CD4-positive, alpha-beta T cell treated with Interleukin-15 for 1 hour (primary cell): Measurements from ENCODE around the gene TSPAN32.
A peak's percentile ranks its signal among the peaks of the same experiment; 100 is the strongest.
"Not testable (repeated sequence)": the region's sequence is repeated elsewhere in the genome, so short reads cannot be mapped to it uniquely, and the experiment has no call there.

ENCODE experiments used
- DNase-seq: peaks from one replicate; pipeline ENCODE4 v3.0.0-alpha.2; 2020

The TSPAN32 gene

DNA sequence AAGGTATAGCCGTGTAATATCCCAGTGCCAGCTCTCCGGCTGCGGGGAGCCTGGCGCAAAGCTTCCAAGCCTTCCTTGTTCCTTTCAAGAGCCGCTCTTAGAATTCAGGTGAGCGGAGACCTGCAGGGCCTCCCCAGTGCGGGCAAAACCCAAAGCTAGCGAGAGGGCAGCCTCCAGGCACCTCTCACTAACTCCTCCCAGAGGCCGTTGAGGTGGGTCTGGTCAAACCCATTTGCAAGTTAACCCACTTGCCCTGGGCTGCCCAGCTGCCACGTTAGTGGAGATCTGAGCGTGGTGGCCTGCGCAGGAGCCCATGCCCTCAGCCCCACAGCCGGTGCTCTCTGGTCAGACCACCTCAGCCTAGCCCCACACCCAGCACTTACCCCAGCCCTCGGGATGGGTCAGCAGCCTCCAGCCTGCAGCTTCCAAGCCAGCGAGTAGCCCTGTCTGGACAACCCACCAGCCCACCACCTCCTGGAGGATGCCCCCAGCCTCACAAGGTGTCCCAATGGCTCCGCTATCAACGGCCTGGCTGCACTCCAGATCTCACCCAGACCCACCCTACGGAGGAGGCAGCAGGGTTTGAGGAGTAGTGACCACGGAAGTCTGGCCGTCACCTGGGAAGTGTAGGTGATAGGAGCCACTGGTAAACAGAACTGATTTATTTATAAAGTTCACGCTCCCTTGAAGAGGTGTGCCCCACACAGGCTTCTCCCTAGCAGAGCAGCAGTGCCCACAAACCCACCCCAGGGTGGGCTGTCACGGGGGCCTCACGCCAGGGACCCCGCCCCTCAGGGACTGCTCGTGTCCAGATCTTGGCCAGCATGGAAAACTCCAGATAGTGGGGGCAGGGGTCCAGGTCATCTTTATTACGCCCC lies 33.7 kb upstream of the TSPAN32 start:
- no peak for DNase-seq

DNA sequence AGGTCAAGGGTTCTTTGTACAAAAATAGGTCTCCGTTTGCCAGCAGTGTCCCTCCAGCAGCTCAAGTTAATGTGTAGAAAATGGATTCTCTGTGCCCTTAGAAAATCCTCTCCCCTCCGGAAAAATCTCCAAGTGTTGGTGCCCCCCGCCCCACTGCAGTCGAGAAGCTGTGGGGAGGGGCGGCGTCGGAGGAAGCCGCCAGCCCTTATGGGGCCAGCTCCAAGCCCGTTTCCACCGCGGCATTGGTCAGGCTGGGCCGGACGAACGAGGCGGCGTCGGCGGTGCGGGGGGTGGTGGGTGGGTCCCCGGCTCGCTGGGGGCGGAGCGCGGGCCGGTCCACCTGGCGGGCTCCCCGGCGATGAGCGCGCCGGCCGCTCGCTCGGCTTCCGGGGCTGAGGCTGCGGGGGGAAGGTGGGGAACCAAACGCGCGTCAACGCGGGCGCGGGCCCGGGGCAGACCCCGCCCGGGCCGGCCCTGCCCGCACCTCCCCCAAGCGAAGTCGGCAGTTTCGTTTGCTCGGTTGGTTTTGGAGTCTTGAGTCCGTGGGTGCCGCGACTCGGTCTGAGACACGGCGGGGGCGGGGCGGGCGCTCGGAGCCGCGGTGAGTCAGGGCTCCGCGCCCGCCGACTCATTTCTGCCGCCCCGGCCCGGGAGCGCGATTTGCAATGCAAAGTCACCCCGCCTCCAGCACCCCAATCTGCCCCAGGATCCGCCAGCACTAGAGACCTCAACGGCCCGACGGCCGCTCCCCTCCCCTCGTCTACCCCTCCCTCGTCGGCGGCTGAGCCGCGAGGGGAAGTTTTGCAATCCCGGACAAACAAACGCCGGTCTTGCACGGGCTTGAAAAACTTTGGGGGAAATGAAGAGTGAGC lies 32.8 kb upstream of the TSPAN32 start:
- DNase-seq, result peak; percentile 75

DNA sequence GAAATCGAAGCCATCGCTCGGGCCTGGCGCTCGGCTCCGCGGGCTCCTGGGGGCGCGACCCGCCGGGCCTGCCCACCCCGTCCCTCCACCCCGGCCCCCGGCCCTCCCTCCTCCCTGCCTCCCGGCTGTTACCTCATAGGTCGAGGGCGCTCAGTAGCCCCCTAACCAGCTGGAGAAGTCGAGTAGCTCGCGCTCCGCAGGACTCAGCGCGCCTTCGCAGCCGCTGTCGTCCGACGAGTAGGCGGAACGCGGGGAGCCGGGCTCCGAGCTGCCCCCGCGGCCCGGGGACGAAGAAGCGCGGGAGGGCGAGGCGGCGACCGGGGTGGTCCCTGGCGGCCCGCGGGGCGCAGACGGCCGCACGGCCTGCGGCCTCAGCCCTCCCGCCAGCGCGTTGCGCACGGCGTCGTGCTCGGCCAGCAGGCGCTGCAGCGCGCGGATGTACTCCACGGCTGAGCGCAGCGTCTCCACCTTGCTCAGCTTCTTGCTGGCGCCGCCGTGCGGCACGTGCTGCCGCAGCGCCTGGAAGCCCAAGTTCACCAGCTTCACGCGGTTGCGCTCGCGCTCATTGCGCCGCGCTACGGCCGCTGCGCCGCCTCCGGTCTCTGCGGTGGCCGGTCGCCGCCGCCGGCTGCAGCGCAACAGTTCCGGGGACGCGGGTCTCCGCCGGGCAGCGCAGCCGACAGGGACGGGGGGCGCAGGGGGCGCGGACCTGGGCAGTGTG lies 32.1 kb upstream of the TSPAN32 start:
- DNase-seq, result peak; percentile 55

DNA sequence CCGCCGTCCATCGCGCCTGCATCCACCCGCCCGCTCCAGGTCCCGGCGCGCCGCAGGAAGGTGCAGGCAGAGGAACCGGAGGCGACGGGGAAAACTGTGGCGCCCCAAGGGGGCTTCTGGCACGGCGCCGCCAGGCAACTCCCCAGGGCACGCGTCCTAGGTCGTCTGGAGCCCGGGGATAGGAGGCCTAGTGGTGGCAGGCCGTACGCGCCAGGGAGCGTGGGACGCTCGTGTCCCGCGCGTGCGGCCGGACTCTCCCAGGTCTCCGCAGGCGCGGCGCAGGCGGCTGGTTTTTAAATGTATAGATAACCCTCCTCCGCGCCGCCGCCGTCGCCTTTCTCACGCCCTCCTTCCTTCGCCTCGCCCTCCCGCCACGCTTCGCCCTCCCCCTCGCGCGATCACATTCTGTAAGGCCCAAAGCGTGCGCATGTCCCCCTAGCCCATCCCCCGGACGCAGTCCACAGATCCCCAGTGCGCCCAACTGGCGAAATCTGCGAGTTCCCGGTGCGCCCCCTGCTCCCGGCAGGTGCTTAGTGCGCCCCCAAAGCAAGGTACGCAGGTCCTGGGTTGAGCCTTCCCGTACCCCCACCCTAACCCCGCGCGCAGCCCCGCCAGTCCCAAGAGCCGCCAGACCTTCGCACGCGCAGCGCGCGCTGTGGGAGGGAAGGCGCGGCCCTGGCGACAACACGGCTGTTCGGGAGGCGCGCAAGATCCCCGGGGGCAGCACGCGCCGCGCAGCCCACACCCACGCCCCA lies 31.3 kb upstream of the TSPAN32 start, which contains the start of gene ASCL2:
TSS of gene ASCL2 (minus strand) at position 267 of the 755 bp plus-strand sequence. CDS start at position 11, 256 bp downstream.
- DNase-seq, result no peak

DNA sequence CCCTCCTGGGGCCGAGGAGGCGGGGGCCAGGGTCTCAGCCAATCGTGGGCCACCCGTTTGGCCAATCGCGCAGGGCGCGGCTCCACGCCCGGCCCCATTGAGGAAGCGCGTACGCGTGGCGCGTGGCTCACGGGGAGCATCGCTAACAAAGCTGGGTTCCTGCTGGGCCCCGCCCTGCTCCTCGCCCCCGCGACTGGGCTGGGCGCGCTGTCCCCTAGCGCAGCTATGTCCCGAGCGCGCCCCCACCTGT lies 30.8 kb upstream of the TSPAN32 start:
- peak; percentile 78 for DNase-seq

DNA sequence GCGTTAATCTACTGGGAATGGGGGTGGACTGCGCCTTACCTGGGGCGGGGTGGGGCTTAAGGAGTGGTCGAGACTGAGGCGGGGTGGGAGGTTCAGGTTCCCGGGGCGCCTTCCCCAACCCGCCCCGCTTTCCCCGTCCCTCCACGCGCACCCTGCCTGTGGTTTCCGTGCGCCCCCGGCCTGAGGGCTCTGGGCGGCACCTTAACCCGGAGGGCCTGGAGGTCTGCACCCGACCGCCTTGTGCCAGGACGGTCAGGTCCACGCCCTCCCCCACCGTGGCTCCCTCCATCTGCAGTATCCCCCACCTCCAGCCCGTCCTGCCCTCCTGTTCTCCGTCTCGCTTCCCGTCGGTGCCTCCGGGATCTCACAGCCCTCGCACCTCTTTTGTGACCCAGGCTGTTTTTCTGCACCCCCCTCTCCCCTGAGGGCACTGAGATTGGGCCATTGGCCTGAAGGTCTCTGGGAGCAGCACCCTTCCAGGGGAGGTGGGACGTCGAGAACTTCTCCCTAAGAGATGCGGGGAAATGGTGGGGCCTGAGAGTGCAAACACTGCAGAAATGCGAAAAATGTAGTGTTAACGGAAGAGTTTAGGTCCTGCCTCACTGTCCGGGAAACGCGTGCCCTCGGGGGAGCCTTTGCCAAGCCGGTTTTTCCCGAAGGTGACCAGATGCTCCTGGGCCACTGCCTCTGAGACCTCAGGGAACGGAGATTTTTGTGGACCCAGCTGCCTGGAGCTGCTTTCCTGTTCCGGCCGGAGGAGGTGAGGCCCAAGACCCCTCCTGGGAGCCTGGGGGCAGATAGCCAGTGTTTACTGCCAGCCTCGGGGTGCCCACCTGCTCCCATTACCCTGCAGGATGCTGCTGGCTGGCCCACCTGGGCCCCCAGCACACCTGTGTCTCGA lies 30.2 kb upstream of the TSPAN32 start:
- no peak for DNase-seq

DNA sequence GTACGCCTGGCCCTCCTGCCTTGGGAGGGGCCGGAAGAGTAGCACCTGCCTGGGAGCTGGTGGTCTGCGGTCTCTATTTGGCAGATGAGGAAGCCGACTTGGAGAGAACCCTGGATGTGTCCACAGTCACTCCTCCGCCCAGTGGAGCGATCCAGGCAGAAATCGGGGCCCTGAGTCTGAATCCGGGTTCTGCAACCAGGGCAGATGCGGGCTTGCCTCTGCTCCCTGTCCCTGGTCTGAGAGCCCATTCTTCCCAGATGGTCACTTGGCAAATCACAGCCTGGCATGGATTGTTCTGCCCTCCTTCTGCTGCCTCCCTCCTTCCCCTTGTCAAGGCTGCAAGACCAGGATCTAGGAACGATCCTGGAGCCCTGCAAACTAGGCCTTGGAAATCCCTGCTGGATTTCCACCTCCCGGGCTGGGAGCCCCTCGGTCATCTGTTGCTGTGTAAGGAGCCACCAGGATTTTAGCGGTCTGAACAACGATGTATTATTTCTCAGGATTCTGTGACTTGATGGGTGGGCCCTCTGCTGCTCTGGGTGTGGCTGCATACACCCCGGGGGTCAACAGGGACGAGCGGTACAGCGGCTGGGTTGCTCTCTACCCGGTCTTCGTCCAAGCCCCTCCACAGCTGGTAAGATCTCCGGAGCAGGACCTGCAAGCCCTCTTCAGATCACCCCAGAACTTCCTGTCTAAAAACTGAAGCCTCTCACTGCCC lies 29.4 kb upstream of the TSPAN32 start:
- DNase-seq, result no peak

DNA sequence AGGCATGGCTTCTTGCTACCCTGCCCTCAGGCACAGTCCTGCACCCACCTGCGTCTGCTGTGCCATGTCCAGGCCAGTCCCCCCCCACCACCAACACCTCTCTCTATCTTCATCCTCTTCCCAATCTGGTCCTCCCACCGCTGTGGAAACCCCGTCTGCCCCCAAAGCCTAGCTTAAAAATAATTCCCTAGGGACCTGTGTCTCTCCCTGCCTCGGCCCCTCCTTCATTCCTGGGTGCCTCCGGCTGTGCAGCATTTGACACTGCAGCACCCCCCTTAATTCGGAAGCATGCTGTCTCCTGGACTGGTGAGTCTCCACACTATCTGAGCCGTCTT lies 28.9 kb upstream of the TSPAN32 start:
- no peak for DNase-seq

DNA sequence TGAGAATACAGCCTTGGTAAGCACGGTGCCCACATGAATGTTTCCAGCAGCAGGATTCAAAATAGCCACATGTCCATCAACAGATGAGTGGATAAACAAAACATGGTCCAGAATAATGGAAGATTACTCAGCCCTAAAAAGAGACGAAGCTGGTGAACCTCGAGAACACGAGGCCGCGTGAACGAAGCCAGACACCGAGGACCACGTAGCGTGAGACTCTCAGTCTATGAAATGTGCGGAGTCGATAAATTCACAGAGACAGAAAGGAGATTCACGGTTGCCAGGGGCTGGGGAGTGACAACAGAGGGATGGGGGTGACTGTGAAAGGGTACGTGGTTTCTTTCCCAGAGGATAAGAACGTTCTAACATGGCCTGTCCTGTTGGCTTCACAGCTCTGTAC lies 28.5 kb upstream of the TSPAN32 start:
- DNase-seq, result no peak

DNA sequence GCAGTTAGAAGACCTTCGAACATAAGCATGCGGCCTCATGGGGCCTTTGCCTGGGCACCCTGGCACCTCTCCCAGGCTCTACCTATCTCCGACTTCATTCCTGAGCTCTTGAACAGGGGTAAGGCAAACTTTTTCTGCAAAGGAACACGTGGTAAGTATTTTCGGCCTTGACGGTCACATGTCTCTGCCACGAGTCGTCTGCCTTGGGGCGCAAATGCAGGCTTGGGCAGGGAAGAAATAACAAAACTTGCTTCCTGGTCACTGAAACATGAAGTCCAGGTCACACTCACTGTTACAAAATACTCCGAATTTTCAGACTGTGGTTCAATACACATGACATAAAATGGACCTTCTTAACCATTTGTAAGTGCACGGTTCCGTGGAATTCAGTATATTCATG lies 28.0 kb upstream of the TSPAN32 start:
- no peak for DNase-seq

DNA sequence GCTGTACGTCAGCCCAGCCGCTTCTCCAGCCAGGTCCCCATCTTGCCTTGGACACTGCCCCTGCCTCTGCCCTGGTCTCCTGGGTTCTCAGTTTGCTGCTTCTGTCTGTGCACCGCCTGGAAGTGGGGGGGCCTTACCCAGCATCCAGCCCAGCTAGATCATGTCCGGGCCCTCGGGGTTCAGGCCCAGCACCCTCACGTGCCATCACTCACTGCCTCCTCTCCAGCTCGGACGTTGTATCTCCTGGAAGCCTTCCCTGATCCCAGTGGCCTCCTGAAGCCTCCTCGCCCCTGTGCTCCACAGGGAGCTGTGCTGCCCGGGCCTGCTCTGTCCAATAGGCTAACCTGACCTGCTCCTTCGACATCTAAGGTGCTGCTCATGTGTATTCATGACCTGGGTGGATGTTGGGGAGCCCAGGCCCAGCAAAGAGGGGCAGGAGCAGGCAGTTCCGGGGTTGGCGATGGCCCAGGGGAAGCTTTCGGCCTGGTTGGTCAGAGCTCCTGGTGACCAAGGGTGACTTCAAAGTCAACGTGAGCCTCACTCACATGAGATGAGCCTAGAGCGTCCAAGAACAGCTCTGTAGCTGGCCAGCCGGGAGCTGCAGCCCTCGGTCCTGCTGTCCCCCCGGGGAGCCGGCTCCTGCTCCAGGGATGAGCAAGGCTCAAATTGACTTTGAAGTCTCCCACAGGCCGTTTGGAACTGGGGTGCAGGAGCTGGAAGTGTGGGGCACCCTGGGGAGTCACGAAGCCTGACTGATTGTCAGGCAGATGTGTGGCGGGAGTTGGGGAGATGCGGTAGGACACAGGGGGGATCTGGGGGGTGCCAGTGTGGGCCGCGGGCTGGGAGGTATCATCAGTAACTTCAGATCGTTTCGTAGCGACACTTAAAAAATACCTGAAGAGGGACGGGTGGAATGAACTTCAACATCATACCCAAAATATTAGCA lies 26.2 kb upstream of the TSPAN32 start:
- no peak for DNase-seq

DNA sequence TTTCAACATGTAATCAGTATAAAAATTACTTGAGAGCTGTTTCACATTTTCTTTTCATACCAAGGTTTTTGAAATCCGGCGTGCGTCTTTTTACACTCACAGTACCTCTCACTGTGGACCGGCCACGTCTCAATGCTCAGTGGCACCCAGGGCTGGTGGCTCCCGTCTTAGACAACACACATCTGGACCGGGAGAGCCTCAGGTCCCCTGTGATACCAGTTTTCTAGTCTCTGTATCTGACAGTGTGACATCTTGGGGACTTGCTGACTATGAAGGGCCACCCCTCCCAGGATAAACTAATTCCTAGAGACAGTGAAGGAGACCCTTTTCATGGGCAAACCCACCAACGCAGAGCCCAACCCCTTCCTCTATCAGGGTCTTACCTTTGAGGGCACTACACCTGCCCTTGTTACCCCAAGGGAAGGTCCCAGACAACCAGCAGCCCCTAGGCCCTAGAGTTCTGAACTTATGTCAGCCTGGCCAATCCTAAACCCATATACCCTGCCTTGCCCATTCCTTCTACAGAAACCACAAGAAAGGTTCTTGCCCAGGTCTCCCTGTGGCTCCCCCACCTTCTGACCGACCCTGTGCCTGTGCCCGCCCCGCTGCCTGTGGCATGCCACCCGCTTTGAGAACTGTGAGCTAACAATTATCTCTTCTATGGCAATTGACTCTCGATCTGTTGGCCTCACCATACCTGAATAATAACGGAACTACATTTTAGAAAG lies 25.4 kb upstream of the TSPAN32 start:
- DNase-seq, result no peak

DNA sequence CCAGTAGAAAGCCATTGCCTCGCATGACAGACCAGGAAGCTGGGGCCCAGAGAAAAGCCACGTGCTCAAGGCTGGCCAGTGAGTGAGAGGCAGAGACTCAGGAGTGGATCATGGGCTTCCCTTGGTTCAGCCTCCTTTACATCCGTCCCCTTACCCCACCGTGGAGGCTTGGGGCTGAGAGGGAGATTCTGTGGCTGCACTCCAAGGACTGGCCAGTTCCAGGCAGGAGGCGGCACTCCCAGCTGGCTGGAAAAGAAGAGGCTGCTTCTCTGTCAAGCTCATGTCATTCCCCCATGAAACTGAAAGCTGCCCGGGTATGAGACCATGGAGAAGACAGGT lies 24.8 kb upstream of the TSPAN32 start:
- peak; percentile 12 for DNase-seq

DNA sequence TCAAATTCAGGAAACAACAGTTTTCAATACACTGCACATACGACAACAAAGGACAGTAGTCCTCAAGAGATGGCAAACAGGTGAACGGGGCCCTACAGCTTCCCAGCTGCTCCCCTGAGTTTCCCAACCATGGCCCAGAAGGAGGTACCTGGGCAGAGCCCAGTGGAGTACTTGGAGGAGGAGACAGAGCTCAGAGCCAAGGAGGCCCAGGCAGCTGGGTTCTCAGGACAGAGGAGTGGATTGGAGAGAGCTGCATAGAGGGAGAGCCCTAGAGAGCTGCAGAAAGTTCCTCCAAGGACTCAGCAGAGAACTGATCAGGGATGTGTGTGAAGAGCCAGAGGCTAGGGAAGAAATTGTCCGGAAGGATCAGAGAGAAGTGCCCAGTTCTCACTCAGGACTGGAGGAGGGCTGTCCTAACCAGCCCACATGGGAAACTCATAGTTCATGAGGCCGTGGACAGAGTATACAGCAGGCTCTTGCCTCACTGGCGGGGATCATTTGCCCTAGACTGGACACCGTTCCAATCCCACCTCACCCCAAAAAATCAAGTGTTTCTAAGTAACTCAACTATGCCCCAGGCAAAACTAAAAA lies 23.8 kb upstream of the TSPAN32 start:
- peak; percentile 9 for DNase-seq

DNA sequence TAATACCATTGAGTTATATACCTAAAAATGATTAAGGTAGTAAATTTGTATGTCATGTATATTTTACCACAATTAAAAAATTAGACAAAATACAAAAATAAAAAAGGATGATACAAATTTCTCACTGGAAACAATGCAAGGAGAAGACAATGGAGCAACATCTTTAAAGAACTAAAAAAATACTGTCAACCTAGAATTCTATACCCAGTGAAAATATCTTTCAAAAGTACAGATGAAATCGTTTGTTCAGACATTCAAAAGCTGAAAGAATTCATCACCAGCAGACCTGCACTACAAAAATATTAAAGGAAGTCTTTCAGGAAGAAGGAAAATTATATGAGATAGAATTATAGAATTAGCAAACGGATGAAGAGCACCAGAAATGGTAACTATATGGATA lies 21.6 kb upstream of the TSPAN32 start:
- no peak for DNase-seq

DNA sequence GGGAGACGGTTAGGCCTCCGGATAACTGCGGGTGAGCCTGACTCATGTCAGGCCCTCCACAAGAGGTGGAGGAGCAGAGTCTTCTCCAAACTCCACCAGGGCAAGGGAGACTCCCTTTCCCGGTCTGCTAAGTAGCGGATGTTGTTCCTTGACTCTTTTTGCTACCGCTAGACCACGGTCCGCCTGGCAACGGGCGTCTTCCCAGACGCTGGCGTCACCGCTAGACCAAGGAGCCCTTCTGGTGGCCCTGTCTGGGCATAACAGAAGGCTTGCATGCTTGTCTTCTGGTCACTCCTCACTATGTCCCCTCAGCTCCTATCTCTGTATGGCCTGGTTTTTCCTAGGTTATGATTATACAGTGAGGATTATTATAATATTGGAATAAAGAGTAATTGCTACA lies 15.5 kb upstream of the TSPAN32 start:
- DNase-seq, result not testable (repeated sequence)

DNA sequence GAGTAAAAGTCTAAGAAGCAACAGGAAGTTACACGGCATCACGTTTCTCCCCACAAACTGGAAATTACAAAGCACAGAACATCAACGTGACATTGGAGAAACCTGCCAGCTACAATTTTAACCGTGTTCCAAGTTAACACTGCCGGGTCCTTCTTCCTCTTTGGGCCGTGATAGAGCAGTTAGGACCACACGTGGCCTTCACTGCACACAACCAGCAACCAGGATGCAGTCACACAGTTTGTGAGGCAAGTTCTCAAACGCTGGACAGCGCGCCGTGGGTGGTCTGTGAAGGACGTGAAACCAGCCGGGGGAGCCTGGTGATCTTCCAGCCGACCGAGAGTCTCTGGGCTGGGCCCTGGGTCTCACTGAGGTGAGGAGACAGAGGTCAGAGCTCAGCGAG lies 14.7 kb upstream of the TSPAN32 start:
- peak; percentile 14 for DNase-seq

DNA sequence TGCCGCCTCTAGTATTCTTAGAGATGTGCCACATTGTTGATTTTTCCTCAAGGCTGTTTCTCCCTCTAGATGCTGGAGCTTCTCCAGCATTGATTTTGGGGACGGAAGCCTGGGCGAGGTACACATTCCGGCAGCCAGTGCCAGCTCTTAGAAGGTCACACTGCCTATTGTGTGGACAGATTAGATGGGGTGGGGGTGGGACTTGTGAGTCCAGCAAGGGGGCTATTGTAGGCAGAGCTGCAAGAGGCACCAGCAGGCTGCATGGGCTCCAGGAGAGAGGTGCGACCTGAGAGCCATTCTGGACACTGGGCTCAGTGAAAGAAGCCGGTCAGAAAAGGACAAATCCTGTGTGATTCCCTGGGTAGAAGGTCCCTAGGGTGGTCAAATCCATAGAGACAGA lies 12.5 kb upstream of the TSPAN32 start:
- peak; percentile 5 for DNase-seq

DNA sequence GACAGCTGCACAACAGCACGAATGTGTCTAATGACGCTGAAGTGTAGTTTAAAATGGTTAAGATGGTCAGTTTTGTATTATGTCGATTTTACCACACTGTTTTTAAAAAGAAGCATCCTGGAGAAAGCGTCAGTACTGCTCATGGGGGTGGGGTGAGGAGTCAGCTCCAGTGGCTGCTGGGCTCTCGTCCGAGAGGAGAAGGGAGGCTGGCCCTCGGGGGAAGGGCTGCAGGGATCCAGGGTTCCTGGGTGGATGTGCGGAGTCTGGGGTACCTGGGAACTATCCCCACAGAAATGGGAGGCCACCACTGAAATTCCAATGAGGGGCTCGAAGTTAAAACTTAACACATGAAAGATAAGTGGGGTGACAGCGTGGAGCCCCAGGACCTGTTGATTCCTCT lies 12.0 kb upstream of the TSPAN32 start:
- DNase-seq, result no peak
